T-cell (primary cell): ENCODE data around the gene TPRG1L. TPM values are rescaled to one million over a fixed set of nuclear protein-coding genes. Genes with fewer than 3 reads are reported as not detected.

Experiments
- ATAC-seq, 4 experiments: fragments of 200-7000 bp in 3 of 4; fragments of 150-1000 bp in 1 of 4; cut with Tn5 transposase; replicated peaks in 1 of 4; 1 replicate in 3 of 4; 2 replicates in 1 of 4; pipeline ENCODE4 v1.10.0; 2021; ENCODE audit warnings: moderate library complexity in 3 of 4, mild to moderate bottlenecking in 2 of 4, moderate number of reproducible peaks in 1 of 4
- CTCF ChIA-PET, 2 donors: fragments of 300-600 bp; sonication (Branson Sonifier 250); formaldehyde crosslinking; loops; one replicate each; lab custom pipeline; 2022; ENCODE audit warnings: antibody characterized with exemption in 2 of 2; lab: Charles Lee
- POLR2A ChIA-PET, 2 donors: fragments of 300-600 bp; sonication (Branson Sonifier 250); formaldehyde crosslinking; loops; one replicate each; lab custom pipeline; 2022; ENCODE audit warnings: antibody characterized with exemption in 2 of 2; lab: Charles Lee
- DNase-seq, 35 experiments: peaks; one replicate each; pipeline versions ENCODE4 v3.0.0 to v3.0.0-alpha.2; 2013 to 2023
- H3K27ac ChIP-seq: one replicate; pipeline ENCODE4 v1.5.1; 2013; ENCODE audit warnings: low read length
- H3K27me3 ChIP-seq, 2 experiments: replicated peaks in 1 of 2; 1 replicate in 1 of 2; 2 replicates in 1 of 2; pipeline versions ENCODE4 v1.6.1 to v1.7.0; 2013; ENCODE audit warnings: low read length in 1 of 2, mixed read lengths in 1 of 2; ENCODE audit not compliant: control insufficient read depth in 2 of 2, insufficient read depth in 2 of 2; ENCODE audit errors: extremely low read depth in 1 of 2
- H3K36me3 ChIP-seq, 2 donors: 1 replicate in 1 of 2; 2 replicates in 1 of 2; pipeline versions ENCODE4 v1.6.1 to v1.7.0; 2013; ENCODE audit warnings: low read length in 1 of 2; ENCODE audit not compliant: control insufficient read depth in 2 of 2, insufficient read depth in 1 of 2; ENCODE audit errors: extremely low read depth in 1 of 2
- H3K4me1 ChIP-seq, 2 experiments: 1 replicate in 1 of 2; 2 replicates in 1 of 2; pipeline versions ENCODE4 v1.6.1 to v1.7.0; 2013; ENCODE audit warnings: low read length in 2 of 2, mixed read lengths in 1 of 2; ENCODE audit not compliant: insufficient read depth in 2 of 2, control insufficient read depth in 1 of 2; ENCODE audit errors: extremely low read depth in 1 of 2
- H3K4me3 ChIP-seq, 2 donors: 1 replicate in 1 of 2; 2 replicates in 1 of 2; pipeline versions ENCODE4 v1.5.1 to v1.7.0; 2013; ENCODE audit warnings: mild to moderate bottlenecking in 2 of 2, low read length in 1 of 2, moderate library complexity in 1 of 2; ENCODE audit not compliant: control insufficient read depth in 1 of 2; ENCODE audit errors: extremely low read depth in 1 of 2
- H3K9me3 ChIP-seq: 2 replicates; pipeline ENCODE4 v1.7.0; 2013
- H3K27ac Mint-ChIP-seq, 2 donors: one replicate each; pipeline ENCODE4 v1.8.0; 2020 to 2021; ENCODE audit warnings: mild to moderate bottlenecking in 2 of 2, mixed read lengths in 2 of 2
- H3K27me3 Mint-ChIP-seq, 2 donors: one replicate each; pipeline ENCODE4 v1.8.0; 2021 to 2022; ENCODE audit warnings: mixed read lengths in 2 of 2
- H3K36me3 Mint-ChIP-seq: one replicate; pipeline ENCODE4 v1.8.0; 2021; ENCODE audit warnings: mixed read lengths
- H3K4me1 Mint-ChIP-seq, 3 donors: one replicate each; pipeline ENCODE4 v1.8.0; 2020 to 2022; ENCODE audit warnings: mixed read lengths in 3 of 3, mild to moderate bottlenecking in 1 of 3
- H3K4me3 Mint-ChIP-seq, 3 donors: one replicate each; pipeline ENCODE4 v1.8.0; 2020 to 2022; ENCODE audit warnings: mild to moderate bottlenecking in 3 of 3, mixed read lengths in 3 of 3, moderate library complexity in 3 of 3
- H3K9me3 Mint-ChIP-seq, 3 donors: one replicate each; pipeline ENCODE4 v1.8.0; 2020 to 2022; ENCODE audit warnings: mixed read lengths in 3 of 3
- WGBS: methylation state at CpG from one replicate; pipeline ENCODE4 v1.1.5; 2013; ENCODE audit warnings: missing lambda C conversion rate; ENCODE audit not compliant: insufficient coverage; 5-methylcytosine and 5-hydroxymethylcytosine counted together
- total RNA-seq, 35 experiments: library from RNA in 6 of 35; stranded (reverse) in 6 of 35; fragments of 120-200 nt in 1 of 35; gene quantifications; one replicate each; pipeline versions ENCODE4 v1.2.1 to v1.2.4 and lab custom pipeline; 2013 to 2026

TPRG1L gene
- total RNA-seq, 5 donors from 2014 or later (not counting 1 experiment from before 2014, with no cell fraction given) = 36.7 to 48.5 (median 45.4) TPM

DNA sequence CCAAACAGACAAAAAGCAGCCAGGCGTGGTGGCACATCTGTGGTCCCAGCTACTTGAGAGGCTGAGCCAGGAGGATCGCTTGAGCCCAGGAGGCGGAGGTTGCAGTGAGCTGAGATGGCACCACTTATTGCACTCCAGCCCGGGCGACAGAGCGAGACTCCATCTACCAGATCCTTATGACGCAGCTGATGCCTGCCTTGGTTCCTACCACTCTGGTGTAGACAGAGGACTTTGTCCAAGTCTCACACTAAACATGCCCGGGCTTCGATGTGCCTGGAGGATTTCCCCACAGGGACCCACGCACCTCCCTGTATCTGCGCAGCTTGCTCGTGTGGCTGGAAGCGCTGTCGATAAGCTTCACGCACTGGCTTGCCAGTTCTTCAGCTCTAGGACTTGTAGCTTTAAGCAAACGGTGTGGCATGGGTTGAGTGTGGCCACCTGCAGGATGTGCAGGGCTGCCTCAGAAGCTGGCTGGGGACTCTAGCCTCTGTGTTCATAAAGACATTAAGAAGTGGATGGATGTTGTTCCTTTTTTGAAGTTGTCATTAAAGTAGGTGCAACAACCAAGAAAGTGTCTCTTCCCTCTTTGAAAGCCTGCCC lies 4.8 kb downstream of the TPRG1L start:
- POLR2A ChIA-PET = no interaction called here
- Mint-ChIP-seq H3K36me3 (peaks cover 26% of the 10 kb centered on the region), H3K4me3 (no peak overlapping the region)

DNA sequence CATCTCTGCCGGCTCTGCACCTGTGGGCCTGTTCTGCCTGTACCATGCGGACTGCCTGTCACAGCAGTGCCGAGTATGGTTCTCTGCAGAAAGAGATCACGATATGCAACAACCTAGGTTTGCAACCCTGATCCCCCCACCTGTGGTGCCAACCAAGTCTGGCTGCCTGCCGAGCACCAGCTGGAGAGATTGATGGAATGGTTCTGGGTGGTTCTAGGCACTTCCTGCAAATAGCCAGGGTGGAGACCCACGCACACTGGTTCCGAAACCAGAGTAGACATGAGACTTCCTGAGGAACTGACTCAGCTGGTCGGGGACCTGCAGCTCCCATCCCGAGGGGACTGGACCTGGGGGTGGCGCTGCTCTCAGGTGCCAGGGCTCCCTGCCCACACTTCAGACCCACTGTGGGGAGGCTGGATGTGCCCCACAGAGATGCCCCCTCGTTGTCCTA lies 5.4 kb downstream of the TPRG1L start:
- H3K9me3 Mint-ChIP-seq = no peaks in the 10 kb centered on the region
- no peaks in the 10 kb centered on the region for H3K27me3 Mint-ChIP-seq
- ChIA-PET POLR2A (no interaction called here), CTCF (no interaction called here)
- no peak overlapping the region for H3K4me3 ChIP-seq
- WGBS = 75% methylated on average over 9 of the region's 11 CpGs
- H3K27ac ChIP-seq = no peak overlapping the region
- H3K4me3 Mint-ChIP-seq = no peak overlapping the region
- ATAC-seq = no peak
- H3K27me3 ChIP-seq = no peaks in the 10 kb centered on the region
- no peaks in the 10 kb centered on the region for H3K9me3 ChIP-seq
- H3K27ac Mint-ChIP-seq = no peak overlapping the region
- H3K36me3 ChIP-seq = peaks cover 25 to 63% of the 10 kb centered on the region in 2 donors
- H3K36me3 Mint-ChIP-seq = peaks cover 31% of the 10 kb centered on the region
- DNase-seq = no peak
- H3K4me1 ChIP-seq = peaks cover 5 to 9% of the 10 kb centered on the region in 2 experiments
- H3K4me1 Mint-ChIP-seq = peaks cover 8 to 10% (median 8%) of the 10 kb centered on the region in 3 donors

More for the DNA sequence above, 4.8 kb downstream of the TPRG1L start:
- H3K36me3 ChIP-seq = peaks cover 25 to 58% of the 10 kb centered on the region in 2 donors
- no peaks in the 10 kb centered on the region for H3K27me3 ChIP-seq
- Mint-ChIP-seq H3K9me3 (no peaks in the 10 kb centered on the region), H3K27me3 (no peaks in the 10 kb centered on the region), H3K27ac (no peak overlapping the region), H3K4me1 (peaks cover 8 to 10% (median 9%) of the 10 kb centered on the region in 3 donors)
- no peaks in the 10 kb centered on the region for H3K9me3 ChIP-seq
- CTCF ChIA-PET = no interaction called here
- H3K4me1 ChIP-seq = peaks cover 5 to 9% of the 10 kb centered on the region in 2 experiments
- WGBS = 95% methylated on average over 15 of the region's 16 CpGs
- DNase-seq = no peak
- H3K27ac ChIP-seq = no peak overlapping the region
- no peak overlapping the region for H3K4me3 ChIP-seq
- ATAC-seq = no peak

DNA sequence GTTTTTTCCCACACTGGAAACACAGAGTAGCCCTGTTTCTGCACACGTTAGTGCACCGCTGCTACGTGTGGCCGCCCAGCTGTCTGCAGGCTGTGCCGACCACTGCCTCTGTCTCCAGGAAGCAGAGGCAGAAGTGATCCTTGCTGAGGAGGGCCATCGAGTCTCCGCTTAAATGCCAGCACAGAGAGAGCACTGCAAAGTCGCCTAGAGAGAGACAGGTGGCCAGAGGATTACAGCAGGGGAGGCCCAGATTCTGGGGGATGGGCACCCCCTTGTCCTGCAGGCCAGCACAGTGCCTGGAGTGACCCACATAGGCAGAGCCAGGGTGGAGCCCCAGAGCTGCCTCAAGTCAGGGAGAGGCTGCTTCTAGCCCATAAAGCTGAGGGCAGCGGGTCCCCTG lies 6.1 kb downstream of the TPRG1L start:
- Histone ChIP-seq H3K27me3 (no peaks in the 10 kb centered on the region), H3K36me3 (peaks cover 25 to 69% of the 10 kb centered on the region in 2 donors), H3K4me1 (peaks cover under 1 to 2% of the 10 kb centered on the region in 2 experiments), H3K9me3 (no peaks in the 10 kb centered on the region), H3K4me3 (no peak overlapping the region), H3K27ac (no peak overlapping the region)
- Mint-ChIP-seq H3K4me1 (peaks cover 4 to 6% (median 5%) of the 10 kb centered on the region in 3 donors), H3K36me3 (peaks cover 36% of the 10 kb centered on the region), H3K4me3 (no peak overlapping the region), H3K27me3 (no peaks in the 10 kb centered on the region), H3K9me3 (no peaks in the 10 kb centered on the region), H3K27ac (no peak overlapping the region)
- CTCF ChIA-PET = no interaction called here
- DNase-seq (no peak), ATAC-seq (no peak)
- 87% methylated on average over 9 of the region's 9 CpGs for WGBS
- POLR2A ChIA-PET = no interaction called here

DNA sequence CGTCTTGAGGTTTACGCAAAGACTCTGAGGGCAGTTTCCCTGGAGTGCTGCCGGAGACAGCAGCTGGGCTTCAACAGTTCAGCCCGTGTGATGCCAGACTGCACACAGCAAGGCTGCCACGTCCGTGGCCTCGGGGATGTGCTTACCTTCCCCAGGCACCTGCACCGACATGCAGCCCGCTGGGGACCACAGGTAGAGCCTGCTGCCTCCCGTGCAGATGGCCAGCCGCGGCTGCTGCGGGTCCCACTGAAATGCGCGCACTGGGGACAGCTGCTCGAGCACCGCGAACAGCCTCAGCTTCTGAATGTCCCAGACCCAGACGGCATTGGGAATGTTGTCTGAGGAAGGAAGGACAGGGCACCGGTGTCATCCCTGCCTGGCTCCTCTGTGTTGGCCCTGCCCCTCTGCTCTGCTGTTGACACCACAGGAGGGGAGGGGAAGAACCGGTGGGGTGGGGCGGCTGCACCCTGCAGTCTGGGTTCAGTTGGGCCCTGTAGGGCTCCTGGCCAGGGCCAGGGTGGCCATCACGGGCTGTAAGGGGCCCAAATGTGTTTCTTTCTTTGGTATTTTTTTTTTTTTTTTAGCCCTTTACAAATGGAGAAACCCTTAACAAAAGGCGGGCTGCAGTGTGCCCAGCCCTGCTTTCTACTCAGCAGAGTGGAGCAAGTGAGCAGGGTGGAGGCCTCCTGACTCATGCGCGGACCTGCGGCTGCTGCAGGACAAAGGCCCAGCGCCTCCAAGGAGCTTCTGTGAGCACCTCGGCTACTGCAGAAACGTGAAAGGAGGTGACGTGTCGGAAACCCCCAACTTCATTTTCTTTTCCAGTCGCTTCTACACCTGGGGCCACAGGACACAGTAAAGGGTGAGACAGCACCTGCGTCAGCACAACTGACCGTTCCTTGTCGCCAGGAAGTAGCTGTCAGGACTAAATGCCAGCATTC lies 6.8 kb downstream of the TPRG1L start:
- Histone ChIP-seq H3K9me3 (no peaks in the 10 kb centered on the region), H3K36me3 (peaks cover 26 to 73% of the 10 kb centered on the region in 2 donors), H3K4me3 (no peak overlapping the region), H3K4me1 (no peaks in the 10 kb centered on the region), H3K27me3 (no peaks in the 10 kb centered on the region), H3K27ac (no peak overlapping the region)
- H3K4me1 Mint-ChIP-seq = no peaks in the 10 kb centered on the region
- H3K4me3 Mint-ChIP-seq = no peak overlapping the region
- peaks cover 38% of the 10 kb centered on the region for H3K36me3 Mint-ChIP-seq
- no peaks in the 10 kb centered on the region for H3K27me3 Mint-ChIP-seq
- ChIA-PET CTCF (no interaction called here), POLR2A (no interaction called here)
- H3K27ac Mint-ChIP-seq = no peak overlapping the region
- no peaks in the 10 kb centered on the region for H3K9me3 Mint-ChIP-seq
- ATAC-seq = no peak
- WGBS = 94% methylated on average over 31 of the region's 36 CpGs
- no peak for DNase-seq

DNA sequence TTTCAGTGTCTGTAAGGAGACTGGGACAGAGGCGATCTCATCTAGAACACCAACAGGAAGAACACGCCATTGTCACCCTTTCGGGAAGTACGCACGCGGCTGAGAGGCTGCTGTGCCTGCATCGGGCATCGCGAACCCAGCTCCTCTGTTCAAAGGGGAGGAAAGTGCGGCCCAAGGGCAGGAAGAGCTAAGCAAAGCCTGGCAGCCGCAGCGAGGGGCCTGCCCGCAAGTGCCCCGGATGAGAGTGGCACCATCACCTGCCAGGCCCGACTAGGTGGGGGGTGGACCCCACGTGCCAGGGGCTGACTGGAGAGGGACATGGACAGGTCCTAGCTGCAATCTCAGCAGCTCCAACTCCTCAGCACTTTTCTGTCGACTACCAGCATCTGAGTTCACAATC lies 7.5 kb downstream of the TPRG1L start:
- H3K27me3 Mint-ChIP-seq = no peaks in the 10 kb centered on the region
- no peak for DNase-seq
- H3K9me3 Mint-ChIP-seq = no peaks in the 10 kb centered on the region
- Histone ChIP-seq H3K4me3 (no peak overlapping the region), H3K27me3 (no peaks in the 10 kb centered on the region), H3K27ac (no peak overlapping the region), H3K36me3 (peaks cover 33 to 79% of the 10 kb centered on the region in 2 donors), H3K4me1 (no peaks in the 10 kb centered on the region), H3K9me3 (no peaks in the 10 kb centered on the region)
- no peak overlapping the region for H3K27ac Mint-ChIP-seq
- CTCF ChIA-PET = no interaction called here
- no peaks in the 10 kb centered on the region for H3K4me1 Mint-ChIP-seq
- no peak overlapping the region for H3K4me3 Mint-ChIP-seq
- peaks cover 42% of the 10 kb centered on the region for H3K36me3 Mint-ChIP-seq
- ATAC-seq = no peak
- WGBS = 98% methylated on average over 15 of the region's 17 CpGs
- POLR2A ChIA-PET = no interaction called here

DNA sequence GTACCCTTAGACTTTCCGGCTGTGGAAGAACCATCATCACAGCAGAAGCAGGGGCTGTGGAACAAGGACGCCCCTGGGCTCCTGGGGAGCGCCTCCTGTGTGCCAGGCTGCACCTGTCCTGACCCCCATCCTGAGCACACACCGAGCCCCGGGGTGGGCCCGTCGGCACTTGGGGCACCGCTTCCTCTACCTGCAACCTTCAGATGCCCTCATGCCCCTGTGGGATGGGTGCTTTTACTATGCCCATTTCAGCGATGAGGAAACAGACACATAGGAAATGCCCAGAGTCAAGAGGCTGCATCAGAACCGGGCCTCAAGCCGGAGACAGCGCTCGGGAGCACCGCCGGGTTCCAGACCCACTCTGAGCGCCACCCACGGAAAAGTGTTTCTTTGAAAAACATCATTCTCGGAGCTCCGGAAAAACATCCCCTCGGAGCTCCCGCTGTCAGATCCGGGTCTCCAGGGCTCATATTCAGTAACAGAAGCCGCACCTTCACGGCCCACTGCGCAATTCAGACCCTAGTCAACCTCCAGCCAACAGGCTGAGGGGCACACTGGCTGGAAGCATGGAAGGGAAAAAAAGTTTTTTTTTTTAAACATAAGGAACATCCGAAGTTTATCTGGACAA lies 8.0 kb downstream of the TPRG1L start:
- H3K4me3 Mint-ChIP-seq = no peak overlapping the region
- POLR2A ChIA-PET = no interaction called here
- no peaks in the 10 kb centered on the region for H3K4me1 Mint-ChIP-seq
- CTCF ChIA-PET = no interaction called here
- Histone ChIP-seq H3K4me3 (no peak overlapping the region), H3K27me3 (no peaks in the 10 kb centered on the region), H3K27ac (no peak overlapping the region), H3K36me3 (peaks cover 33 to 79% of the 10 kb centered on the region in 2 donors), H3K4me1 (no peaks in the 10 kb centered on the region), H3K9me3 (no peaks in the 10 kb centered on the region)
- 90% methylated on average over 18 of the region's 26 CpGs for WGBS
- DNase-seq (no peak), ATAC-seq (no peak)
- no peaks in the 10 kb centered on the region for H3K9me3 Mint-ChIP-seq
- H3K27ac Mint-ChIP-seq = no peak overlapping the region
- peaks cover 43% of the 10 kb centered on the region for H3K36me3 Mint-ChIP-seq
- H3K27me3 Mint-ChIP-seq = no peaks in the 10 kb centered on the region
